Skeletal muscle satellite cell (primary cell): ENCODE data around the gene TMEM106B.

Source experiments
- H3K27me3 ChIP-seq: 2 replicates; pipeline ENCODE4 v1.7.0; 2013; ENCODE audit warnings: low read length; ENCODE audit not compliant: control insufficient read depth, insufficient read depth
- H3K36me3 ChIP-seq: 2 replicates; pipeline ENCODE4 v1.7.0; 2013; ENCODE audit warnings: mild to moderate bottlenecking, control low read depth, low read length; ENCODE audit not compliant: insufficient read depth
- H3K4me1 ChIP-seq: 2 replicates; pipeline ENCODE4 v1.7.0; 2013; ENCODE audit warnings: low read length; ENCODE audit not compliant: control insufficient read depth, insufficient read depth
- H3K4me2 ChIP-seq: 2 replicates; pipeline ENCODE4 v1.7.0; 2013; ENCODE audit warnings: mild to moderate bottlenecking, low read length
- H3K4me3 ChIP-seq: 2 replicates; pipeline ENCODE4 v1.7.0; 2013; ENCODE audit warnings: low read length
- H3K9ac ChIP-seq: 2 replicates; pipeline ENCODE4 v1.7.0; 2013; ENCODE audit warnings: mild to moderate bottlenecking, low read depth, low read length, moderate library complexity
- H3K9me3 ChIP-seq: replicated peaks from 2 replicates; pipeline ENCODE4 v1.7.0; 2013; ENCODE audit warnings: mild to moderate bottlenecking, control low read depth, low read length

Gene TMEM106B

DNA sequence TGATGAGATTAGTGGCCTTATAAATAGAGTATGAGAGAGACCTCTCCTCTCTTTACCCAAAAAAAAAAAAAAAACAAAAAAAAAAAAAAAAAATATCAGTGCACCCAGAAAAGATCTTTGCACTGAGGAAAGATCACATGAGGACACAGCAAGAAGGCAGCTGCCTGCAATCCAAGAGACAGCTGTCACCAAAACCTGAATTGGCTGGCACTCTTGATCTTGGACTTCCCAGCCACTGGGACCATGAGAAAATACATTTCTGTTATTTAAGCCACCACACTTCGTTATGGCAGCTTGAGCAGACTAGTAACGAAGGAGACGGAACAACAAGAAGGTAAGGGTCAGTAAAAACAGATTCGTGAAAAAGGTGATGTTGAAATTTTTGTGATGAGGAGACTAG is 47.0 kb downstream of the TMEM106B start:
- no peaks in the 10 kb centered on the region for H3K36me3 ChIP-seq
- H3K27me3 ChIP-seq: no peaks in the 10 kb centered on the region
- no peak overlapping the region for H3K9ac ChIP-seq
- no peaks in the 10 kb centered on the region for H3K4me1 ChIP-seq
- no peak overlapping the region for H3K4me2 ChIP-seq
- no peaks in the 10 kb centered on the region for H3K9me3 ChIP-seq
- no peak overlapping the region for H3K4me3 ChIP-seq

DNA sequence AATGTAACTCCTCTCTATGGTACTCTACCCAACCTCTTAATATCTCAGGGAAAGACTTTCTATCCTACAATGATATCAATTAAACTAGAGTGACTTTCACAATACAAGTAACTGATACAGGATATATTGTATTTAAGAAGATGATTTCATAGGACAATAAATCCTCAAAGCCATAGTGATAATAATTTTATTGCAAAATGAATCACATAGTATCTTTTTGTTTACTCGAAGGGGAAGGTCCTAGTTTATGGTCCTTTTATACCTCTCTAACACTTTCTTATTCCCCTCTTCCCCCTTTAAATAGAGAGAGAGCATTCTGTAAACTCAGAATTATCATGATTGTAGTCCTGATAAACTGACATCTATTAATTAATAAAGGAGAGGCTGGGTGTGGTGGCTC is 56.4 kb downstream of the TMEM106B start:
- Histone ChIP-seq H3K9ac (no peak overlapping the region), H3K36me3 (no peaks in the 10 kb centered on the region), H3K9me3 (no peaks in the 10 kb centered on the region), H3K4me3 (no peak overlapping the region), H3K4me2 (no peak overlapping the region), H3K27me3 (no peaks in the 10 kb centered on the region), H3K4me1 (no peaks in the 10 kb centered on the region)

DNA sequence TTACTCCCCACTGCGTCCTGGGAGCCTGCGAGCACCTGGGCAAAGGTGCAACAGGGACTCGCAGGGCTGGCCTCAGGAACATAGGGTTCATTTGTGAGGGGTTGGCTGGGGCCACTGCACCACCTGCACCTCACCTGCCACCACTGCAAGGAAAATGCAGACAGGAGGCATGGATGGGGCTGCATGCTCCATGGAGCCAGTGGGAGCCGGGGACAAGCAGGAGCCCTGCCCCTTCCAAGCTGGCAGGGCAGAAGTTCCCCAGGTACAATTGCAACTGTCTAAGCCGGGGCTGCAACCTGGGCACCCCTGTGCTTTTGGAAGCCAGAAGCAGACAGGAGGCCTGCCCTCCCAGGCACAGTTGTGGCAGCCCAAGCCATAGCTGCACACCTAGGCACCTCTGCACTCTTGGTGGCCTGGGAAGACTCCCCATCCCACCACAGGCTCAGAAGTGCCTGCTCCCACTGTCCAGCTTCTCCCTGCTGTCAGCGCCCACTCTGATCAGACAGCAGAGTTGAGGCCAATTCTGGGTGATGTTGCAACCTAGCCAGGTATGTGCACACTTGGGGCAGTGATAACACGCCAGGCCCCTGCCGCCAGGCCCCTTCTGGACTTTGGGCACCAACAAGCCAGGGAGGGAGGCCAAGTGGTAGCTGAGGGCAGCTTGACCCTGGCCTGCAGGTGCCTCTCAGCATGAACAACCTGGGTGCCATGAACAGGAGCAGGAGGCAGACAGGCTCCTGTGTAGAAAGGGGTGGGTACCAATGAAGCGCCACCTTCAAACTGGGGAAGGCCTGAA is 58.2 kb downstream of the TMEM106B start:
- no peak overlapping the region for H3K4me2 ChIP-seq
- H3K27me3 ChIP-seq: no peaks in the 10 kb centered on the region
- H3K4me1 ChIP-seq: no peaks in the 10 kb centered on the region
- no peak overlapping the region for H3K9ac ChIP-seq
- no peaks in the 10 kb centered on the region for H3K36me3 ChIP-seq
- H3K9me3 ChIP-seq: no peaks in the 10 kb centered on the region
- no peak overlapping the region for H3K4me3 ChIP-seq

DNA sequence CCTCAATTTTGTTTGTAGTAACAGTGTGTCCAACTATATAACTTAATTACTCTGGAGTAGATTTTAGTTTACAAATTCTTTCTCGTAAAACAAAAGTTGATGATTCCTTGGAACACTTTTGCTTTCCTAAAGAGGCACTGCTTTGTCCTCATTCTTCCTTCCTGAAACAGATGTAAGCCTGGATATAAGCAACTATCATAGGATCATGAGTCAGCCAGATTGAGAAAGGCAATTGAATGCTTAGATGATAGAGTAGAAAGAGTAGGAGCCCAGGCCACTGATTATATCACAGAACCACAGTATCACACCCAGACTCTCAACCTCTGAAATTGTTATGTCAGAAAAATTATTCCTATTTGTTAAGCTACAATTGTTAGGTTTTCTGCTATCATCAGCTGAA is 69.9 kb downstream of the TMEM106B start:
- Histone ChIP-seq H3K9me3 (no peaks in the 10 kb centered on the region), H3K4me1 (no peaks in the 10 kb centered on the region), H3K9ac (no peak overlapping the region), H3K4me2 (no peak overlapping the region), H3K36me3 (no peaks in the 10 kb centered on the region), H3K4me3 (no peak overlapping the region), H3K27me3 (no peaks in the 10 kb centered on the region)

DNA sequence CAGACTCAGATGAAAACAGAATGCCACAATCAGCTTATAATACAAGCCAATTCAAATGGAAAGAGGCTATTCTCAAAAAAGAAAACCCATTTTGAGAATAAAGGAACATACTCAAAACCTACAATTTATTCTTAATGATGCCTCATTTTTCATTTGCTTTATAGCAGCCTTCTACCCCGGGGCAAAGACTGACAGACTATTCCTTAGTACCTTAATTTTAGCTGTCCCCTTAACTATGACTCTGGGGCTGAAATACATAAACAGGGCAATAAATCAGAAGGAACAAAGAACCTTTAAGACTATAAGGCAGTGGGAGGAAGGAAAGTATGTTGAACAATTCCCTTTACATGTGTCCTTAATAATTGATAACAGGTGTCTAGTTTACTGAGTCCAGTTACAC is 76.8 kb downstream of the TMEM106B start:
- no peaks in the 10 kb centered on the region for H3K9me3 ChIP-seq
- H3K36me3 ChIP-seq: no peaks in the 10 kb centered on the region
- H3K9ac ChIP-seq: no peak overlapping the region
- H3K4me3 ChIP-seq: no peak overlapping the region
- no peak overlapping the region for H3K4me2 ChIP-seq
- no peaks in the 10 kb centered on the region for H3K4me1 ChIP-seq
- no peaks in the 10 kb centered on the region for H3K27me3 ChIP-seq

DNA sequence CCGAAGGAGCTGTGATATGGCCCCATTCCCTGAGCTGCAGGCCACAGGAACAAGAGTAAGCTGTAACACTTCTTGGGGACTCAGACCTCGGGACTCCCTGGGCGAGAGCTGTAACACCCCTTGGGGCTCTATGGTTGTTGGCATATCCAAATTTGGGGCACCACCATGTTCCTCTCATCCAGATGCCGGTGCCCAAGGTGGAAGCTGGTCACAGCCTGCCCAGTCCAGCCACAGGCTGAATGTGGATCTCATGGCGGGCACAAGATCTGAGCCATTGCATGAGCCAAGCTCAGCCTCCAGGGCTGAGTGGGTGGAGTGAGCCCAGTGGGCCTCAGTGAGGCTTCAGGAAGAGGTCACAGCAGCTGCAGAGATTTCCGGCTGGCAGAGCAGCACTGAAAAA is 78.9 kb downstream of the TMEM106B start:
- Histone ChIP-seq H3K9ac (no peak overlapping the region), H3K27me3 (no peaks in the 10 kb centered on the region), H3K4me1 (no peaks in the 10 kb centered on the region), H3K36me3 (no peaks in the 10 kb centered on the region), H3K9me3 (no peaks in the 10 kb centered on the region), H3K4me3 (no peak overlapping the region), H3K4me2 (no peak overlapping the region)

DNA sequence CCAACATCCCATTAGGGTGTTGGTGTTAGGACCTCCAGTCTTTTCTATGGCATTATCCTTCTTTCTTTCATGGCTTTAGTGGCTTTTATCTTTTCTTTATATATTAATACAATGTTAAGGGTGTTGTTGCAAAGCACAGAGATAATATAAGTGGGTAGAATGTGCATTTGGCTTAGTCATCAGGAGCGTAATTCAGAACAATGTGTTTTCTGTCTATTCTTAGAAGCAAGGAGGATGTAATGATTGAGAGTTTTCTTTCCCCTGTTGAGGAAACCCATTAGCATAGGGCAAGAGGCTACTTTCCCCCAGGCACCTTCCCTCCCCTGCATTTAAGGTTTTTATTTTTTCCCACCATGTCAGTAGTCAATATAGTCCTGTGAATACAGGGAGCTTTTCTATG is 79.7 kb downstream of the TMEM106B start:
- H3K9ac ChIP-seq: no peak overlapping the region
- H3K4me3 ChIP-seq: no peak overlapping the region
- H3K4me2 ChIP-seq: no peak overlapping the region
- no peaks in the 10 kb centered on the region for H3K36me3 ChIP-seq
- no peaks in the 10 kb centered on the region for H3K27me3 ChIP-seq
- H3K4me1 ChIP-seq: no peaks in the 10 kb centered on the region
- no peaks in the 10 kb centered on the region for H3K9me3 ChIP-seq

DNA sequence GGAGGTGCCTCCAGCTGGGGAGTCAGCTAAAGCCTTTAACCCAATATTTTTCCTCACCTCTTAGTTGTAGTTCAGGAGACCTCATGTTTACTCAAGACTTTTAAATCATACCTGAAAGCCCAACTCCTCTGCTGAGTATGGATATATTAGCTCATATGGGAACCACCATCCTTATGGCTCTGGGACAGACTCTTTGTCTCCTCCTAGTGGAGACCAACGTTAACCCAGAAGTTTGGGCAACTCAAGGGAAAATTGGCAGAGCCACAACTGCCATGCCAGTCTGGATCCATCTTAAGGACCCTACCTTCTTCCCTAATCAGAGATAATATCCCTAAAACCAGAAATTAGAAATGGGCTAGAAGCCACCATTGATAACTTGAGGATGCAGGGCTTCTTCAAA is 80.8 kb downstream of the TMEM106B start:
- H3K9ac ChIP-seq: no peak overlapping the region
- no peaks in the 10 kb centered on the region for H3K9me3 ChIP-seq
- no peaks in the 10 kb centered on the region for H3K36me3 ChIP-seq
- H3K4me2 ChIP-seq: no peak overlapping the region
- no peak overlapping the region for H3K4me3 ChIP-seq
- H3K27me3 ChIP-seq: no peaks in the 10 kb centered on the region
- H3K4me1 ChIP-seq: no peaks in the 10 kb centered on the region
